Fibroblast of pulmonary artery (primary cell): Measurements from ENCODE around the gene PRR5L.
A peak's percentile ranks its signal among the peaks of the same experiment; 100 is the strongest.

Source experiments
- DNase-seq: peaks from one replicate; pipeline ENCODE4 v3.0.0-alpha.2; 2010; ENCODE audit warnings: low read depth
- H3K4me3 ChIP-seq: replicated peaks from 2 replicates; pipeline ENCODE4 v1.5.1; 2011; ENCODE audit warnings: low read depth, mild to moderate bottlenecking, control low read depth, low read length, moderate library complexity
- TF ChIP-seq, protein P1 (sequence below): IDR thresholded peaks from 2 replicates; pipeline ENCODE4 v1.5.1; 2011; ENCODE audit warnings: mild to moderate bottlenecking, control low read depth, low read length, inconsistent platforms; ENCODE audit errors: missing control alignments

The PRR5L gene

DNA sequence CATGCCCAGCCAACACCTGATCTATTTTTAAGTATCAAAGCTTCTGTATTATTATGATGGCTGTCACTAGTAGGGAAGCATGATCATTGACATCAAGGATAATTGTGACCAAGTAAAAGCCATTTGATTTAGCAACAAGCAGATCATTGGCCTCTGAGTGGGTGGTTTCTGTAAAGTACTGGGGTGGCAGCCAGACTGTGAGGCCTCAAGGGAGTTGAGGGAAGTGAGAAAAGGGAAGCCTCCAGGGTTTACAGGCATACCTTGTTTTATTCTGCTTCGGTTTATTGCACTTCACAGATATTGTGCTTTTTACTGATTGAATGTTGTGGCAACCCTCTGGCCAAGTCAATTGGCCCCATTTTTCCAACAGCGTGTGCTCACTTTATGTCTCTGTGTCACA is 60.1 kb downstream of the PRR5L start:
- peak; percentile 23 for DNase-seq
- TF ChIP-seq, protein P1, sequence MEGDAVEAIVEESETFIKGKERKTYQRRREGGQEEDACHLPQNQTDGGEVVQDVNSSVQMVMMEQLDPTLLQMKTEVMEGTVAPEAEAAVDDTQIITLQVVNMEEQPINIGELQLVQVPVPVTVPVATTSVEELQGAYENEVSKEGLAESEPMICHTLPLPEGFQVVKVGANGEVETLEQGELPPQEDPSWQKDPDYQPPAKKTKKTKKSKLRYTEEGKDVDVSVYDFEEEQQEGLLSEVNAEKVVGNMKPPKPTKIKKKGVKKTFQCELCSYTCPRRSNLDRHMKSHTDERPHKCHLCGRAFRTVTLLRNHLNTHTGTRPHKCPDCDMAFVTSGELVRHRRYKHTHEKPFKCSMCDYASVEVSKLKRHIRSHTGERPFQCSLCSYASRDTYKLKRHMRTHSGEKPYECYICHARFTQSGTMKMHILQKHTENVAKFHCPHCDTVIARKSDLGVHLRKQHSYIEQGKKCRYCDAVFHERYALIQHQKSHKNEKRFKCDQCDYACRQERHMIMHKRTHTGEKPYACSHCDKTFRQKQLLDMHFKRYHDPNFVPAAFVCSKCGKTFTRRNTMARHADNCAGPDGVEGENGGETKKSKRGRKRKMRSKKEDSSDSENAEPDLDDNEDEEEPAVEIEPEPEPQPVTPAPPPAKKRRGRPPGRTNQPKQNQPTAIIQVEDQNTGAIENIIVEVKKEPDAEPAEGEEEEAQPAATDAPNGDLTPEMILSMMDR: no peak
- no peak overlapping the region for H3K4me3 ChIP-seq

DNA sequence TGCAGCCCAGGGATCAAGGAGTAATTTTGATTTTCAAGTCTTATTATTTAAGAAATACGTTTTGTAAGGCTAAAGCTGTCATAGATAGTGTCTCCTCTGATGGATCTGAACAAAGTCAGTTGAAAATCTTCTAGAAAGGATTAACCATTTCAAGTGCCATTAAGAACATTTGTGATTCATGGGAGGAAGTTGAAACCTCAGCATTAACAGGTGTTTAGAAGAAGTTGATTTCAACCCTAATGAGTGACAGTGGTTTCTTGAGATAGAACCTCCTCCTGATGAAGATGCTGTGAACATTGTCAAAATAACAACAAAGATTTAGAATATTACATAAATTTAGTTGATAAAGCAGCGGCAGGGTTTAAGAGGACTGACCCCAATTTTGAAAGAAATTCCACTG is 61.7 kb downstream of the PRR5L start:
- TF ChIP-seq, protein P1: no peak
- DNase-seq: no peak
- no peak overlapping the region for H3K4me3 ChIP-seq

DNA sequence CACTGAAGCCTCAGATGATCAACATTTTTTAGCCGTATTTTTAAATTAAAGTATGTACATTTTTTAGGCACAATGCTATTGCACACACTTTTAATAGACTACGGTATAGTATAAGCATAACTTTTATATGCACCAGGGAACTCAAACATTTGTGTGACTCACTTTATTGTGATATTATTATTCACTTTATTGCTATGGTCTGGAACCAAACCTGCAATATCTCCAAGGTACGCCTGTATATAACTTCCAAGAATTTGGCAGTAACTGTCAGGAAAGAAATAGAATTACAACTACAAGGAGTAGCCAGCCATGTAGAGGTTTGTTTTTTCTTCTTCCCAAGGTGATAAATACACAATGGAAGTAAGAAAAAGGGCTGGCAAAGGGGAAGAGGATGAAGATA is 62.3 kb downstream of the PRR5L start:
- TF ChIP-seq, protein P1: no peak
- DNase-seq: no peak
- H3K4me3 ChIP-seq: no peak overlapping the region

DNA sequence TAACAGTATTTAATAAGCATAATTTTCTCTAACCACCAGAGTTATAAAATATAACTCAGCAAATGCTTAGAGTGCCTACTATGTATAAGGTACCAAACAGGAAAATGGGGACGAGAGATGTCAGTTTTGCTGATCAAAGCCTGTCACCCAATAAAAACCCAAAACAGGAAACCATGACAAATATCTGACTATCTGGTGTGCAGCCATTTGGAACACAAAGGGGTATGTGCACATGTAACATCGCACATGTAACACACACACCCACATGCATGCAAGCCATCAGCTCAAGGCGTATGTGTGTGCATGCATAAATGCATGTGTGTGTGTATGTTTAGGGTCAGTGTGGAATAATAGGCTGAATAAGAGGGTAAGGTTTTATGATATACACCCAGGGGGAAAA is 64.2 kb downstream of the PRR5L start:
- TF ChIP-seq, protein P1: no peak
- no peak for DNase-seq

DNA sequence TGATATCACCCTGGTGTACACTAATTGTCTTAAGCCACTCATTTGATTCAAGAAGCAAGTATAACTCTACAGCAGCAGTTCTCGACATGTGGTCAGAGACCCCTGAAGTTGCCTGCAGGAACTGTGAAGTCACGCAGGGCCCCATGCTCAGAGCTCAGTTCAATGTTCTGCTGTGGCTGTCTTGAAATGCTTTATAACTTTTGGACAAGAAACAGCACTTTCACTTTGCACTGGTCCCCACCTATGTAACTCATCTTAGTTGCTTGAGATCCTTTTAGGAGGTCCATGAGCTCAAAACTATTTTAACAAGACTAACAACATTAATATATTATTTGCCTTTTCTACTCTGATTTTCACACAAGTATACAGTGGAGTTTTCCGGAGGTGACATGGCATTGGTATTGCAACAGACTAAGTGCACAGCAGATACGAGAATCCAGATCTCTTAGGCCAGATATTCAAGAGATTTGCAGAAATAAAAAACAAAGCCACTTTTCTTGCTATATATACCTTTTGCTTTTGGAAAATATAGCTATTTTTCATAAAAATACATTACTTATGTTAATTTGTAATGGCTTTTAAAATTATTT is 64.8 kb downstream of the PRR5L start:
- no peak overlapping the region for H3K4me3 ChIP-seq
- TF ChIP-seq, protein P1: no peak

More for the DNA sequence above, 64.2 kb downstream of the PRR5L start:
- H3K4me3 ChIP-seq: no peak overlapping the region

DNA sequence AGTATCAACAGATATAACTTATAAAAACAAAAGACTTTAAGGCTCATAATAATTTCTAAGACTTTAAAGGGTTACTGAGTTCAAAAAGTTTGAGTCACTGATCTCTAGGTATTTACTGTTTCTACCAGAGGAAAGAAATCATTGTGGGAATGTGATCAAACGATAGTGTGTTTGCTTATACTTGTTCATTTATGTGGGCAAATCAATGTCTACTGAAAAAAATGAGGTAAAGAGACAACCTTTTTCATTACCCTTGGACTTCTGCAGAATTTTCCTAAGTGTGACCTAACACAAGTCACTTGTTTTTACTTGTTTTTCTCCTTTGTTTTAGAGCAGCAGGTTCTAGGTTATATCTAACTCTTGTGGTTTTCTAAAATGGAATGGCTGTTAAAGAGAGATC is 65.4 kb downstream of the PRR5L start:
- H3K4me3 ChIP-seq: peak overlapping the region; percentile 15
- peak; percentile 10 for DNase-seq

More for the DNA sequence above, 64.8 kb downstream of the PRR5L start:
- DNase-seq: peak; percentile 10

More for the DNA sequence above, 65.4 kb downstream of the PRR5L start:
- TF ChIP-seq, protein P1: no peak
